ENCODE results near the gene MYO16. TPM values are rescaled to one million over a fixed set of nuclear protein-coding genes. Genes with fewer than 3 reads are reported as not detected.
A peak's percentile ranks its signal among the peaks of the same experiment; 100 is the strongest.

Gene MYO16
- total RNA-seq, 1 donor from 2014 or later = not detected

GRCh38 chr13:109145631-109146030, 516.2 kb downstream of the MYO16 start:
- Histone ChIP-seq H3K4me3 (no peak overlapping the region), H3K4me1 (peaks cover 0 to 2% of the 10 kb centered on the region in 2 donors), H3K36me3 (no peaks in the 10 kb centered on the region), H3K27me3 (peaks cover 2% of the 10 kb centered on the region), H3K27ac (no peak overlapping the region), H3K9me3 (no peaks in the 10 kb centered on the region)
- DNase-seq (ENCODE audit: low spot score in 2 of 2) = no peak
- TF ChIP-seq CTCF (IDR thresholded peaks at IDR 0.05) = peak; percentile 69 to 86 (median 79)
- intact Hi-C loops (cut with DNase I) = loop anchor here (1.0 to 10.0 kb wide), 4 partner anchors 307 to 964 kb away; partner anchors contain the start of gene IRS2

GRCh38 chr13:109146393-109146792, 517.0 kb downstream of the MYO16 start:
- TF ChIP-seq CTCF (IDR thresholded peaks at IDR 0.05) = no peak
- no peaks in the 10 kb centered on the region for H3K36me3 ChIP-seq
- intact Hi-C loops (cut with DNase I) = loop anchor here (5.0 to 10.0 kb wide), 2 partner anchors 306 to 718 kb away; no protein-coding TSS in a partner anchor
- H3K4me1 ChIP-seq = peaks cover 0 to 2% of the 10 kb centered on the region in 2 donors
- H3K27ac ChIP-seq = peak overlapping the region in 1 of 2 donors; percentile 14
- no peak overlapping the region for H3K4me3 ChIP-seq
- H3K9me3 ChIP-seq = no peaks in the 10 kb centered on the region
- no peaks in the 10 kb centered on the region for H3K27me3 ChIP-seq
- no peak for DNase-seq (ENCODE audit: low spot score in 2 of 2)

GRCh38 chr13:109146912-109147647, 517.7 kb downstream of the MYO16 start:
- H3K27me3 ChIP-seq = no peaks in the 10 kb centered on the region
- H3K36me3 ChIP-seq = no peaks in the 10 kb centered on the region
- TF ChIP-seq CTCF (IDR thresholded peaks at IDR 0.05) = no peak
- H3K9me3 ChIP-seq = no peaks in the 10 kb centered on the region
- H3K4me1 ChIP-seq = peaks cover 0 to 2% of the 10 kb centered on the region in 2 donors
- no peak overlapping the region for H3K27ac ChIP-seq
- no peak overlapping the region for H3K4me3 ChIP-seq
- no peak for DNase-seq (ENCODE audit: low spot score in 2 of 2)
- intact Hi-C loops (cut with DNase I) = loop anchor here (5.0 to 10.0 kb wide), 2 partner anchors 305 to 718 kb away; no protein-coding TSS in a partner anchor

GRCh38 chr13:109148243-109148642, 518.8 kb downstream of the MYO16 start:
- intact Hi-C loops (cut with DNase I) = loop anchor here (5.0 to 10.0 kb wide), 2 partner anchors 304 to 717 kb away; no protein-coding TSS in a partner anchor
- no peak for DNase-seq (ENCODE audit: low spot score in 2 of 2)
- Histone ChIP-seq H3K27ac (no peak overlapping the region), H3K4me3 (no peak overlapping the region), H3K9me3 (no peaks in the 10 kb centered on the region), H3K4me1 (peaks cover 0 to 2% of the 10 kb centered on the region in 2 donors), H3K36me3 (no peaks in the 10 kb centered on the region), H3K27me3 (no peaks in the 10 kb centered on the region)
- no peak for TF ChIP-seq CTCF (IDR thresholded peaks at IDR 0.05)

- Histone ChIP-seq H3K9me3 (no peaks in the 10 kb centered on the region), H3K36me3 (no peaks in the 10 kb centered on the region), H3K4me3 (no peak overlapping the region), H3K27me3 (no peaks in the 10 kb centered on the region), H3K4me1 (peaks cover 0 to 9% of the 10 kb centered on the region in 2 donors), H3K27ac (no peak overlapping the region)
- intact Hi-C loops (cut with DNase I) = no loop called here
- no peak for DNase-seq (ENCODE audit: low spot score in 2 of 2)
- TF ChIP-seq CTCF (IDR thresholded peaks at IDR 0.05) = no peak
These were observed 521.3 kb downstream of the MYO16 start for GRCh38 chr13:109150696-109151095.

Data from ascending aorta (tissue), 2 donors.